Thymus (tissue), 14 donors: ENCODE results near the gene EGFL6. TPM values are rescaled to one million over a fixed set of nuclear protein-coding genes. Genes with fewer than 3 reads are reported as not detected.

Experiments used
- DNase-seq, 9 donors: peaks; one replicate each; pipeline ENCODE4 v3.0.0-alpha.2; 2013; ENCODE audit warnings: low spot score in 9 of 9, low read depth in 6 of 9, missing footprints in 1 of 9
- H3K27ac ChIP-seq, 2 donors: one replicate each; pipeline ENCODE4 v1.5.1; 2013; ENCODE audit warnings: control low read depth in 1 of 2, low read depth in 1 of 2, low read length in 1 of 2, mild to moderate bottlenecking in 1 of 2, moderate library complexity in 1 of 2
- H3K27me3 ChIP-seq, 2 donors: one replicate each; pipeline ENCODE4 v1.5.1; 2013; ENCODE audit warnings: low read length in 1 of 2; ENCODE audit not compliant: control insufficient read depth in 2 of 2, insufficient read depth in 1 of 2
- H3K36me3 ChIP-seq, 2 donors: one replicate each; pipeline ENCODE4 v1.5.1; 2013; ENCODE audit warnings: low read length in 1 of 2, mild to moderate bottlenecking in 1 of 2, moderate library complexity in 1 of 2; ENCODE audit not compliant: control insufficient read depth in 2 of 2, insufficient read depth in 2 of 2
- H3K4me1 ChIP-seq, 2 donors: one replicate each; pipeline ENCODE4 v1.5.1; 2013; ENCODE audit warnings: low read length in 2 of 2; ENCODE audit not compliant: control insufficient read depth in 2 of 2, insufficient read depth in 2 of 2
- H3K4me3 ChIP-seq, 2 donors: one replicate each; pipeline ENCODE4 v1.5.1; 2013; ENCODE audit warnings: low read length in 2 of 2, control low read depth in 1 of 2, mild to moderate bottlenecking in 1 of 2
- H3K9me3 ChIP-seq, 2 donors: one replicate each; pipeline ENCODE4 v1.5.1; 2013; ENCODE audit warnings: low read length in 1 of 2, mild to moderate bottlenecking in 1 of 2; ENCODE audit not compliant: control insufficient read depth in 2 of 2, insufficient read depth in 1 of 2
- WGBS: extraction: QIAGEN DNeasy Blood & Tissue Kit; methylation state at CpG from one replicate; pipeline ENCODE4 v1.1.7; 2013; 5-methylcytosine and 5-hydroxymethylcytosine counted together
- long read RNA-seq, 10 donors: transcript quantifications; one replicate each; lab custom pipeline, GENCODE V29; 2026
- polyA plus RNA-seq: library from polyadenylated mRNA; stranded (reverse); fragments of 200-250 nt; gene quantifications from one replicate; pipeline ENCODE4 v1.2.3, GENCODE V29; 2013
- total RNA-seq: library from RNA; stranded (reverse); fragments of 120-200 nt; gene quantifications from one replicate; pipeline ENCODE4 v1.2.4, GENCODE V29; 2013
- donor health status: healthy.

Gene EGFL6, protein sequence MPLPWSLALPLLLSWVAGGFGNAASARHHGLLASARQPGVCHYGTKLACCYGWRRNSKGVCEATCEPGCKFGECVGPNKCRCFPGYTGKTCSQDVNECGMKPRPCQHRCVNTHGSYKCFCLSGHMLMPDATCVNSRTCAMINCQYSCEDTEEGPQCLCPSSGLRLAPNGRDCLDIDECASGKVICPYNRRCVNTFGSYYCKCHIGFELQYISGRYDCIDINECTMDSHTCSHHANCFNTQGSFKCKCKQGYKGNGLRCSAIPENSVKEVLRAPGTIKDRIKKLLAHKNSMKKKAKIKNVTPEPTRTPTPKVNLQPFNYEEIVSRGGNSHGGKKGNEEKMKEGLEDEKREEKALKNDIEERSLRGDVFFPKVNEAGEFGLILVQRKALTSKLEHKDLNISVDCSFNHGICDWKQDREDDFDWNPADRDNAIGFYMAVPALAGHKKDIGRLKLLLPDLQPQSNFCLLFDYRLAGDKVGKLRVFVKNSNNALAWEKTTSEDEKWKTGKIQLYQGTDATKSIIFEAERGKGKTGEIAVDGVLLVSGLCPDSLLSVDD
- total RNA-seq = 2.4 TPM
- polyA plus RNA-seq = 0.73 TPM
- long read RNA-seq, donor 1 = 0 reads
- long read RNA-seq, donor 2, partial matches to known transcripts = 0 of 1 reads
- long read RNA-seq, donor 2, other reads (novel, unspliced or antisense) = 0 of 1 reads
- long read RNA-seq, donor 3 = 0 reads
- long read RNA-seq, donor 4 = 0 reads
- long read RNA-seq, donor 5, partial matches to known transcripts = 0 of 1 reads
- long read RNA-seq, donor 5, other reads (novel, unspliced or antisense) = 0 of 1 reads
- long read RNA-seq, donor 6 = 0 reads
- long read RNA-seq, donor 7, partial matches to known transcripts = 5 of 8 reads
- long read RNA-seq, donor 7, other reads (novel, unspliced or antisense) = 0 of 8 reads
- long read RNA-seq, donor 8 = 0 reads
- long read RNA-seq, donor 9, partial matches to known transcripts = 0 of 2 reads
- long read RNA-seq, donor 9, other reads (novel, unspliced or antisense) = 0 of 2 reads
- long read RNA-seq, donor 10 = 0 reads

DNA sequence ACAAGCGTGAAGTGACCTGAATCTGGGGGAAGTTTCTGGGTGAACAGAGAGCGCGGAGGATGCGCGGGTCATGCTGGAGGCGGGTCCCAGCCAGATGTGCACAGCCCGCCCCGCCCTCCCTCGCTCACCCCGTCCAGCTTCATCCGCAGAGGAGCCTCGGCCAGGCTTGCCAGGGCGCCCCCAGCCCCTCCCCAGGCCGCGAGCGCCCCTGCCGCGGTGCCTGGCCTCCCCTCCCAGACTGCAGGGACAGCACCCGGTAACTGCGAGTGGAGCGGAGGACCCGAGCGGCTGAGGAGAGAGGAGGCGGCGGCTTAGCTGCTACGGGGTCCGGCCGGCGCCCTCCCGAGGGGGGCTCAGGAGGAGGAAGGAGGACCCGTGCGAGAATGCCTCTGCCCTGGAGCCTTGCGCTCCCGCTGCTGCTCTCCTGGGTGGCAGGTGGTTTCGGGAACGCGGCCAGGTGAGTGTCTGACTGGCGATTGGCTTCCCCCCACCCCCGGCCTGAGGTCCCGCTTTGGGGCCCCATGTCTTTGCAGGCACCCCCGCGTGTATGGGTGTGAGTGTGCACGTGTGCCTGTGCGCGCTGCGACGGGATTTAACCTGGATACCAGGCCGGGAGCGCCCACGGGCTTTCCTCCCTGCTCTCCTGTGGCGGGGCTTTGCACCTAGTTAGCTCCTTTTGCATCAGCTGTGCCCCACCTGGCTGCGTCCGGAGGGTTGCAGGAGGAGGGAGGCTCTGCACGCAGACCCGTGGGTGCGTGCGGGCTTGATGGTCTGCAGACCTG, at the start of gene EGFL6:
Gene EGFL6, plus strand, starts transcription at position 123 of the 782 bp plus-strand sequence. Its CDS starts 261 bp downstream, at position 384.
- Histone ChIP-seq H3K4me3 (no peak within 1 kb of the TSS), H3K4me1 (no peaks in the 10 kb centered on the region), H3K36me3 (no peaks in the 10 kb centered on the region), H3K9me3 (no peaks in the 10 kb centered on the region), H3K27ac (no peak within 1 kb of the TSS), H3K27me3 (peaks cover 8 to 35% of the 10 kb centered on the region in 2 donors)
- DNase-seq = no peak
- 7% methylated on average over 57 of the region's 57 CpGs for WGBS

DNA sequence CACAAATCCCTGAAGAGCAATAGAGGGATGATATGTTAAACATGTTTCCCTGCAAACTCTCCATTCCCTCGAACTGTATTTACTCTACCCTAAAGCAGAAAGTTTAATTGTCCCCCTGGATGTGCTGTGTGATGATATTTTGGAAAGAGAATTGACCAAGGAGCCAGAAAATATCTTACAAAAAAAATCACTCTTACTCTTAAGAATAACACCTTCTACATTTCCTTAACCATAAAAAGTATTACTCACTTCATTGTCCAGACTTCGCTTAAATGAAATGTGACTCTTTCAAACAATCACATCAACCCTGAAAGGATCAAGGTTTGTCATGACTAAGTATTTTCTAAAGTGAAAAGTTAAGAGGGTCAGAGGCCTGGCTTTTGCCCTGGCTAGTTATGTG, 49.0 kb upstream of the EGFL6 start:
- no peaks in the 10 kb centered on the region for H3K9me3 ChIP-seq
- no peak overlapping the region for H3K27ac ChIP-seq
- H3K27me3 ChIP-seq = no peaks in the 10 kb centered on the region
- H3K4me1 ChIP-seq = no peaks in the 10 kb centered on the region
- H3K36me3 ChIP-seq = no peaks in the 10 kb centered on the region
- no peak for DNase-seq
- WGBS = 94% methylated on average over 2 of the region's 2 CpGs
- H3K4me3 ChIP-seq = no peak overlapping the region

DNA sequence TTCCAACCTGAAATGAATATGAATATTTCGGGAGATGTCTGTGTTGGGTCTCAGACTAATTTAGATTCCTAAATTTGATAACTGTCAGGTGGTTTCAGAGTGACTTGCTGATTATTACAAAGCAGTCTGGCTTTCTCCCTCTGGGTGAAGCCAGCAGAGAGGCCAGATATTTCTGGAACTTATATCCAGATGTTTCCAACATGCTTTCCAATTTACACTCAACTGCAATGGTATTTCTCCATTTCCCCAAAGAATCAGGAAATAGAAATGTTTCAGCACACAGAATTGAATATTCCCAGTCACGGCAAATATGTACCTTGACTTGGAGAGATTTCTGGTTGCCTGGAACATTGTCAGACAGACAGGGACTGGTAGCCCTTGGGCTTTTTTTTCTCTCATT, 48.5 kb upstream of the EGFL6 start:
- no peaks in the 10 kb centered on the region for H3K9me3 ChIP-seq
- H3K4me1 ChIP-seq = no peaks in the 10 kb centered on the region
- H3K27me3 ChIP-seq = no peaks in the 10 kb centered on the region
- no peak overlapping the region for H3K4me3 ChIP-seq
- no peak overlapping the region for H3K27ac ChIP-seq
- DNase-seq = no peak
- 95% methylated on average over 2 of the region's 2 CpGs for WGBS
- no peaks in the 10 kb centered on the region for H3K36me3 ChIP-seq

DNA sequence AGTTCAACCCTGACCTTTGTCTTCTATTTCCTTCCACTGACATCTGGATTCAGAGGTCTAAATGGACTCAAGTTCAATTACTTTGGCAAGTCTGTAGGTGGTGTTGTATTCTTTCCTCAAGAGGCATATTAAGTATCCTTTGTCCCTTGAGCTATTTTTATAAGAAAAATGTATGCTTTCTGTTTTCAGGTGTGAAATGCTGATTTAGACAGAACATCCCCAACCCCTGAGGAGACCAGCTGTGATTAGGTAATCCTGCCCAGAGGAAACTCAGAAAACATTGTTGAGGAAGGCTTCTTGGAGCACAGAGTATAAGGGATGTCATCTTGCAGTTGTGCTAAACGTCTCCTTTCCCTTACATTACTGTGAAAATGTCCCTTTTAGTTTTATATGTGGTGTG, 46.6 kb upstream of the EGFL6 start:
- no peak for DNase-seq
- Histone ChIP-seq H3K36me3 (no peaks in the 10 kb centered on the region), H3K9me3 (no peaks in the 10 kb centered on the region), H3K27me3 (no peaks in the 10 kb centered on the region), H3K4me3 (no peak overlapping the region), H3K4me1 (no peaks in the 10 kb centered on the region), H3K27ac (no peak overlapping the region)
- WGBS = 79% methylated on average over 1 of the region's 1 CpG

DNA sequence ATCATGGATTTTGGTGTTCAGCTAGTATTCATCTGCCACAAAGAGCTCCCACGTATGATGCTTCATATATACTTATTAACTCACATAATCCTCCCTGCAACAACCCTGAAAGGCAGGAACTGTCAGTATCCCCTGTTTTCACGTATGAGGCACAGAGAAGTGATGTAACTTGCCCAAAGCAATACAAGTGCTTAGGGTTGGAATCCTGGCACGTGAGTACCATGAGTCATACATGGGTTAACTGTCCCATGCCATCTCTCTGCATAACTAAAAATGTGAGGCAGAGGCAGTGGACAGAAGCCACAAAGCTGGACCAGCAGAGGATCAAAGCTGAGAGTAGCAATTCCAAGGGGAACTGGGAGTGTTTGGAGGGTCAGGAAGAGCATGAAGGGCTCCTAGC, 35.7 kb upstream of the EGFL6 start:
- Histone ChIP-seq H3K9me3 (no peaks in the 10 kb centered on the region), H3K27me3 (peaks cover 0 to 2% of the 10 kb centered on the region in 2 donors), H3K36me3 (no peaks in the 10 kb centered on the region), H3K27ac (no peak overlapping the region), H3K4me3 (no peak overlapping the region), H3K4me1 (no peaks in the 10 kb centered on the region)
- no peak for DNase-seq
- 89% methylated on average over 3 of the region's 3 CpGs for WGBS

DNA sequence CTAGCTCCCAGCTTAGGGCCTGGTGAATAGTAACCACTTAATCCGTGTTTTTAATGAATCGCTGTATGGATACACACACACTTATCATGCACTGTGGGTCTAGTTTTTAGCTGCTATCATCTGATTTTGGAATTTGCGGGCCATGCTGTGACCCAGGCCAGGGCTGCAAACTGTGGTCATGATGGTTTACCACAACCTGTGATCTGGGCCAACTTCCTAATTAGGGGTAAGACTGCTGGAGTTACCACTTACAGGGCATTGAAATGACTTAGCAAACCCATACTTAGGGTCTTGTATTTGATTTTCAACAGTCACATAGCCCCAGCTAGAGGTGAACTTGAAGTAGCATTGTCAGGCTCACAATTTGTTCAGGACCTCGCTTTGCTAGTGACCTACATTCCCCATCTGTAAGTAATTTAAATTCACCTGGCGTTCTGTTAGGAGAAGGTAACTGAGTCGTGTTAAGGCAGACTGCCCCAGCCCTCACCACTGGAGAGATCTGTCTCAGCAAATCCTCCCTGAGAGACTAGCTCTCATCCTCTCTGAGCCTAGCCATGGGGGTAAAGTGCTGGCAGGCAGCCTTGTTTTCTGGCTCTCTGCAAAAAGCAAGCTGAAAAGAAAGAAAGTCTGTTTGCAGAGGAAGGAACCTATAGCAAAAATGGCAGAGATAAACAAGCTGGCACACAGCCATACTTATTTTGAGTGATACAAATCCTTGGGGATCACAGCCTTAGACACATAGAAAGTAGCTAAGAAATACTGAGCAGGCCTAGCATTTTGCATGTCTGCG, 33.8 kb upstream of the EGFL6 start:
- 82% methylated on average over 7 of the region's 7 CpGs for WGBS
- Histone ChIP-seq H3K27ac (no peak overlapping the region), H3K27me3 (peaks cover 0 to 2% of the 10 kb centered on the region in 2 donors), H3K4me1 (no peaks in the 10 kb centered on the region), H3K9me3 (no peaks in the 10 kb centered on the region), H3K36me3 (no peaks in the 10 kb centered on the region), H3K4me3 (no peak overlapping the region)
- DNase-seq = no peak

DNA sequence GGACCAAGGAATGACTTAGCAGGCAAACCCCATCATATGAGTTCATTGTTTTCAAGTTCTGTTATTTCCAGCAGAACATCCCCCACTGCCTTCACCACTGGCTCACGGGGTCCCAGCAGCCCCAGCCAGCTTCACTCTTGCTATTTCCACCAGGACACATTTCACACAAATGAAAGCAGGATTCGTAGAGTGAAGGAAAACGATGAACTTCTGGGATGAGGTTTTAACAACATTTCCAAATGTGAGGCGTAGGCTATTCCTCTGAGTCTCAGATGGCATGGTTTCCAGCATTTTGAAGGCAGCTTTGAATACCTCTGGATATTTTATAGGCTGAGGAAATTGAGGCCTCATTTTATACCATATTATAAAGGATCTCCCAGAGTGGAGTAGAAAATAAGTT, 32.9 kb upstream of the EGFL6 start:
- WGBS = 96% methylated on average over 4 of the region's 4 CpGs

DNA sequence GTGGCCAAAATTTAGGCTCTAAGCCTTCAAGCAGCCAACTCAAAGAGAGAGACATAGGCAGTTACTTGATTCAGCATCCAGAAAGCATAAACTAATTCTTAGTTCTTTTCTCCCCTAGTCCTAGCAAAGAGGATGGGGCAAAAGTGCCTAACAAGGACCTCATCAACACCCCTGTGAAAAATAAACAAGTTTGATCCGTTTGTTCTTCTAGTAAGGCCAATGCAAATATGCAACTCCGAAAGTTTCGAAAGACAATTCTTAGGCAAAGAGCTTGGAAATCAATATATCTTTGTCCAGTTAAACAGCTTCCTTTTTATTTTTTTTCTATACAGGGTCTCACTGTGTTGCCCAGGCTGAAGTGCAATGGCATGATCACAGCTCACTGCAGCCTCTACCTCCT, 31.0 kb upstream of the EGFL6 start:
- no peaks in the 10 kb centered on the region for H3K36me3 ChIP-seq
- 98% methylated on average over 3 of the region's 3 CpGs for WGBS
- H3K4me3 ChIP-seq = no peak overlapping the region
- H3K27me3 ChIP-seq = peaks cover 0 to 2% of the 10 kb centered on the region in 2 donors
- no peaks in the 10 kb centered on the region for H3K4me1 ChIP-seq
- no peak overlapping the region for H3K27ac ChIP-seq
- H3K9me3 ChIP-seq = no peaks in the 10 kb centered on the region
- no peak for DNase-seq

More for the DNA sequence above, 32.9 kb upstream of the EGFL6 start:
- no peaks in the 10 kb centered on the region for H3K4me1 ChIP-seq
- H3K27me3 ChIP-seq = peaks cover 0 to 2% of the 10 kb centered on the region in 2 donors
- no peak overlapping the region for H3K27ac ChIP-seq
- no peak overlapping the region for H3K4me3 ChIP-seq
- H3K36me3 ChIP-seq = no peaks in the 10 kb centered on the region
- no peaks in the 10 kb centered on the region for H3K9me3 ChIP-seq
- DNase-seq = no peak
